Middle frontal gyrus (tissue), 1 donor: ENCODE results near the gene CORO7.

Experiments used
- DNase-seq: peaks from one replicate; pipeline ENCODE4 v3.0.0-alpha.2; 2015; ENCODE audit warnings: low spot score; ENCODE audit errors: extremely low spot score

The CORO7 gene

GRCh38 chr16:4323071-4323844, 93.1 kb downstream of the CORO7 start:
- no peak for DNase-seq

GRCh38 chr16:4322121-4323052, 94.0 kb downstream of the CORO7 start:
- no peak for DNase-seq

GRCh38 chr16:4321286-4322120, 94.9 kb downstream of the CORO7 start:
- DNase-seq: no peak

DNA sequence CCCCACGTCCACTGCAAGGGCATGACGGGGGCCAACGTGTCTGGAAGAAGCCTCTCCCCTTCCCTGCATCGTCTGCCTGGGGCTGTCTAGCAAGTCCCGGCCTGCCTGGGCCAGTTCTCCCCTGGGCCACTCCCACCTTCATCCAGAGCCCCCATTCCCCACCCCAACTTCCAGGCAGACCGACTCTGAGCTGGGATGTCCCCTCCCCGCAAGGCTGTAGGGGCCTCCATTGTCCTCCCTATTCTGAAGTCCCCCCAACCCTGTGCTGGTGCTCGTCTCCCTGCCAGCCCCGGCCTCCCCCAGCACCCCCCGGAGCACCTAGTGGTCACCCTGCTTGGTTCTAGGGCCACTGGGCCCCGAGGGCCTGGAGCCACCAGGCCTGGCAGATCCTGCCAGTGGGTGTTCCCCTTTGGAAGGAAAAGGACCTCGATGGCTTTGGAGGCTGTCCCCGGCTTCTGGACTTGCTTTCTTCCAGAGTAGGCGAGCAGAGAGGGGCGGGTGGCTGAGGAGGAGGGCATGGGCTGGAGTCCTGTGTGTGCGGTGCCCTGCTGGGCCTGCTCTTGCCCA, 95.7 kb downstream of the CORO7 start:
- DNase-seq: no peak

DNA sequence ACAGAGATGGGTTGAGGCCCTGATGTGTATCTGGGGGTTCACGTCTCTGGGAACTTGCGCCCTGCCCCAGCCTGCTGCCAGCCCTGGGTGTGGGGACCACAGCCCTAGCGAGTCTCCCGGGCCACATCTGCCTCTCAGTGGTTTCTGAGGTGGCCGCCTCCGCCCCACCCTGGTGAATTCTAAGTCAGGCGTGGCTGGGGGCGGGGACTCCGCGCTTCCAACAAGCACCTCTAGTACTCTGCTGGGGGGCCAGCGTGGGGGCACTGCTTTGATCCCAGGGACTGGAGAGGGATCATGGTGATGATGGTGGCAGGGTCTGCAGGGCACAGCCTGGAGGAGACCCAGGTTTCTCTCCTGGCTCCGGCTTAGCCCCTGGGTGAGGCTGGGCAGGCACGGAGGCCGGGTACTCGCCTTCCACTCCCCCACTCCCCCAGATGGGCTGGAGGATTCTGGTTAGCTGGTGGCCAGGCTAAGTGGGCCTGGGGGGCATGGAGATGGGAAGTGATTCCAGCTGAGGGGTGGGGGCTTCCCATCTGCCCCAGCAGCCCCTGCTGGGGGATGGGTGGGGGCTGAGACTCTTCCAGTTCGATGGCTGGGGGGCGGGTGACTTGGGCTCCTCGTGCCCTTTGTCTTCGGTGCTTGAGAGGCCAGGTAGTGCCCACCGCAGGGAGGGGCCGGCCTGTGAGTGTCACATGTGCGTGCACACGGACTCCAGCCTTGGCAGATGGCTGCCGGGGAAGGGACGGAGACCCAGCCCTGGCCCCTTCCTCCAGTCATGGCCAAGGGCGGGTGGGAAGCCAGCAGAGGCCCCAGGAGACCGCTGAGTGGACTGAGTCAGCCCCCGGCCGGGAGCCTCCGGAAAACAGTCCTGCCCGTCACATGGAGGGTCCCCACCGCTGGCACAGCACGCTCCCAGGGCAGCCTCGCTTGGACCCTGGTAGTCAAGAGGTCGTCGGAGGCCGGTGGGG, 96.7 kb downstream of the CORO7 start:
- no peak for DNase-seq

- no peak for DNase-seq
Measured at GRCh38 chr16:4318967-4319366, 97.4 kb downstream of the CORO7 start.

DNA sequence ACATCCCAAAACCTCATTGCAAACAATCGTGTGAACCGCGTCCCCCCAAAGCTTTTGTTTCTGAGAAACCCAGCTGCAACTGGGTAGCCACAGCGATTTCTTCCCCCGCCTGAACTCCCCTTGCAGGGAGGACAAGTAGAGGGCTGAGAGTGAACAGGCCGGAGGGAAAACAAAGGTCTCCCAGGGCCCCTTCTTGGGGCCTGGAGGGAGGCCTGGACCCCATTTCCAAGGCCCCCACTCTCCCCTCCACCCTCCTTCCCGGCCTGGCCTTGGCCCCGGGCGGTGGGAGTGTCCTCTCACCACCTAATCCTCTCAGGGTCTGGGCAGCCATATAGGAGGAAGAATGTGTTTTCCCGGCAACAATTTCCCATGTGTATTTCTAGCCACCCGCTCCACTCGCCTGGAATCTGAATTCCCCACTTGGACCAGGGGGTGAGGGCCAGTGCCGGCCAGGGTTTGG, 97.9 kb downstream of the CORO7 start:
- DNase-seq: no peak

GRCh38 chr16:4317532-4318450, 98.6 kb downstream of the CORO7 start:
- DNase-seq: no peak

GRCh38 chr16:4316864-4317531, 99.4 kb downstream of the CORO7 start:
- DNase-seq: no peak

DNA sequence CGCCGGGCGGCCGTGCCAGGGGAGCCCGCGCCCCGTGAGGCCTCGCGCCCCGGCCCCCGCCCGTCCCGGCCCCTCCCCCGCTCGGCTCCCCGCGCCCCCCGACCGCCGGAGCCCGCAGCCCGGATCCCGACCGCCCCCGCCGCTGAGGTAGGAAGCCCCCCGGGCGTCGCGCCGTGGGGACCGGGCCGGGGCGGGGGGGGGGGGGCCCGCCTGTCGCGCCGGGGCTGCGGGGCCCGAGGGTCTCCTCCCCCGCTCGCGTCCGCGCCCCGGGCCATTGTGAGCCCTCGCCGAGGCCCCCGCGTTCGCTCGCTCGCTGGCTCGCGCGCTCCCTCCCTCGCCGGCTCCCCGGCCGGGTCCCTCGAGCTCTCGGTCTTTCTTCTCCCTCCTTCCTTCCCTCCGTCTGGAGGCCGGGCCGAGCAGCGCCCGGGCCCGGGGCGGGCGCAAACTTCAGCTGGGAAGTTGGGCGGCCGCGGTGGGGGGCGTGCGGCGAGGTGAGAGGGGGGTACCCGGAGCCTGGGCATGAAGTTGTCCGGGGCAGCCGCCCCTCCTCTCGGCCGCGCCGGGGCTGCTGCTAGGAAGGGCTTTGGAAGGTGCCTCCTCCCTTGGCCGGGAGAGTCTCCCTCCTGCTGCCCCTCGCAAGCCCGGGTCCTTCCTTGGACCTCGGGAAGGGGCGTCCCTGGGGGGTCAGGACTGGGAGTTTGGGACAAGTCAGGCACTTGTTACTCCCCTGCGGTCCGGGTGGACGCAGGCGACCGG, 100.1 kb downstream of the CORO7 start:
- no peak for DNase-seq

GRCh38 chr16:4315186-4316107, 100.9 kb downstream of the CORO7 start, which contains the start of gene GLIS2:
TSS of gene GLIS2 (plus strand) at chr16:4316067. CDS start at chr16:4332281, 16,214 bp downstream.
- no peak for DNase-seq

DNA sequence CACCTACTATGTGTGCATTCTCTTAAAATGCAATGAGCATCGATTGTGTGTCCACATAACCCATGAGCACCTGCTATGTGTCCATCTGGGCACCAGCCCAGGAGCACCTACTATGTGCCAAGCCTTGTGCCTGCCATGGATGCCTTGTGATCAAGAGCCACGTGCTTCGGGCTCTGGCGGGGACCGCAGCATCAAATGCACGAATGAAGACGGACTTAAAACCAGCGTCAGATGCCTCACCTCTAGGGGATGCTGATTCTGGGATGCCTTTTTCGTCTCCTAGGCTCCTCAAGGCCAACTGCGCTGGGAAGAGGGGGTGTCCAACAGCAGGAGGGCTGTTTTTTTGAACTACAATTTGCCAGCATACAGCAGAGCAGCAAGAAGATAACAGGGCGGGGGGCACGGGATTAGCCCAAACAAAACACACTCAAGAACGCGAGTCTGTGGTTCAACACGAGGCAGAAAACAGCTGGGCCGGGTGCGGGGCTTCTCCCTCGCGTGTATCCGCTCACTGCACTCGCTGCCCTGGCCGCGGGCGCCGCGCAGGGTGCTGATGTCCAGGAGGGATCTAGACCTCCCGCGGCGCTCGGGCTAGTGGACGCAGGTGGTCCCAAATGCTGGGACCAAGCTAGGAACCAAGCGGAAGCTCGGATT, 101.7 kb downstream of the CORO7 start:
- no peak for DNase-seq

DNA sequence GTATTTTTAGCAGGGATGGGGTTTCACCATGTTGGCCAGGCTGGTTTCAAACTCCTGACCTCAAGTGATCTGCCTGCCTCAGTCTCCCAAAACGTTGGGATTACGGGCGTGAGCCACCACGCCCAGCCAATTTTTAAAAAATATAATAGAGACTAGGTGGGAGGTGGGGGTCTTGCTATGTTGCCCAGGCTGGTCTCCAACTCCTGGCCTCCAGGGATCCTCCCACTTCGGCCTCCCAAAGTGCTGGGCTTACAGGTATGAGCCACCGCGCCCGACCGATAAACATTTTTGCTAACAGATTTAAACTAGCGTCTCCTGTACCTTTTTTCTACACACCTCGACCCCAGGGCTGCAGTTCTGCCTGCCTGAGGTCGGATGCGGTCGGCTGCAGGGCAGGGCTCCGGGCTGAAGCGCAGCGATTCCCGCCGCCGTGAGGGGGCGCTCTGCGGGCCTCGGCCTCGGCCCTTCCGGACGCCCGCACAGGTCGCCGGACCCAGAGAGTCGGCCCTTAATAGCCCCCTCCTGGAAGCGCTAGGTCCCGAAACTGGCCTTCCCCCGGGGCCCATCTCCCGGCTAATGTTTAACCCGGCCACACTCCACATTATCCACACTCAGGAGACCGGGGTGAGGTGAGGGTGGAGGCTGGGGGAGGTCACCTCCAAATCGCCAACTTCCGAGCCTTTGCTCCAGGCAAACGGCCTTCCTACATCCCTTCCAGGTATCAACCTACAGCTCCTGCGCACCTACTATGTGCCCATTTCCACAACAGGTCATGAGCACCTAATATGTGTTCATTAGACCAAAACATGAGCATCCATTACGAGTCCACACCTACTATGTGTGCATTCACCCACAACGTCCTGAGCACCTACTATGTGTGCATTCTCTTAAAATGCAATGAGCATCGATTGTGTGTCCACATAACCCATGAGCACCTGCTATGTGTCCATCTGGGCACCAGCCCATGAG, 102.5 kb downstream of the CORO7 start:
- DNase-seq: no peak

GRCh38 chr16:4309833-4310266, 106.5 kb downstream of the CORO7 start:
- no peak for DNase-seq
